COLO829 (cell line): ENCODE data around the gene SEC63.
"Not testable (repeated sequence)": the region's sequence is repeated elsewhere in the genome, so short reads cannot be mapped to it uniquely, and the experiment has no call there.

Experiments used
- DNase-seq: peaks from one replicate; pipeline ENCODE4 v3.0.0; 2012; ENCODE audit warnings: low spot score

The SEC63 gene

GRCh38 chr6:107860963-107861362, 97.0 kb downstream of the SEC63 start:
- DNase-seq: not testable (repeated sequence)

GRCh38 chr6:107860144-107860543, 97.9 kb downstream of the SEC63 start:
- DNase-seq: not testable (repeated sequence)

- no peak for DNase-seq
Measured at GRCh38 chr6:107853230-107853629, 104.8 kb downstream of the SEC63 start.

- no peak for DNase-seq
Measured at GRCh38 chr6:107849325-107849724, 108.7 kb downstream of the SEC63 start.

- peak; percentile 53 for DNase-seq
Measured at GRCh38 chr6:107847844-107848802, 109.9 kb downstream of the SEC63 start.

GRCh38 chr6:107846262-107846795, 111.7 kb downstream of the SEC63 start:
- DNase-seq: no peak

GRCh38 chr6:107845777-107846176, 112.2 kb downstream of the SEC63 start:
- DNase-seq: no peak

GRCh38 chr6:107843400-107843799, 114.6 kb downstream of the SEC63 start:
- no peak for DNase-seq

GRCh38 chr6:107841275-107841670, 116.7 kb downstream of the SEC63 start:
- DNase-seq: no peak

- no peak for DNase-seq
Measured at GRCh38 chr6:107840636-107841274, 117.3 kb downstream of the SEC63 start.

- DNase-seq: no peak
Measured at GRCh38 chr6:107833136-107833535, 124.9 kb downstream of the SEC63 start.

GRCh38 chr6:107832151-107833056, 125.6 kb downstream of the SEC63 start:
- DNase-seq: no peak

GRCh38 chr6:107830060-107830459, 127.9 kb downstream of the SEC63 start:
- DNase-seq: no peak

- DNase-seq: no peak
Measured at GRCh38 chr6:107827541-107827940, 130.5 kb downstream of the SEC63 start.

- no peak for DNase-seq
Measured at GRCh38 chr6:107823047-107823557, 134.9 kb downstream of the SEC63 start.

- no peak for DNase-seq
Measured at GRCh38 chr6:107822176-107823046, 135.6 kb downstream of the SEC63 start.

- no peak for DNase-seq
Measured at GRCh38 chr6:107821591-107821990, 136.4 kb downstream of the SEC63 start.

- no peak for DNase-seq
Measured at GRCh38 chr6:107820338-107821261, 137.4 kb downstream of the SEC63 start.

GRCh38 chr6:107819964-107820337, 138.1 kb downstream of the SEC63 start:
- DNase-seq: no peak

GRCh38 chr6:107819217-107819616, 138.8 kb downstream of the SEC63 start:
- DNase-seq: no peak
